RPMI8226 (cell line): ENCODE results near the gene SV2C.

Experiments
- DNase-seq: peaks from one replicate; pipeline ENCODE4 v3.0.0-alpha.2; 2015

The SV2C gene

GRCh38 chr5:76165711-76166374 is 82.7 kb downstream of the SV2C start:
- DNase-seq = no peak

DNA sequence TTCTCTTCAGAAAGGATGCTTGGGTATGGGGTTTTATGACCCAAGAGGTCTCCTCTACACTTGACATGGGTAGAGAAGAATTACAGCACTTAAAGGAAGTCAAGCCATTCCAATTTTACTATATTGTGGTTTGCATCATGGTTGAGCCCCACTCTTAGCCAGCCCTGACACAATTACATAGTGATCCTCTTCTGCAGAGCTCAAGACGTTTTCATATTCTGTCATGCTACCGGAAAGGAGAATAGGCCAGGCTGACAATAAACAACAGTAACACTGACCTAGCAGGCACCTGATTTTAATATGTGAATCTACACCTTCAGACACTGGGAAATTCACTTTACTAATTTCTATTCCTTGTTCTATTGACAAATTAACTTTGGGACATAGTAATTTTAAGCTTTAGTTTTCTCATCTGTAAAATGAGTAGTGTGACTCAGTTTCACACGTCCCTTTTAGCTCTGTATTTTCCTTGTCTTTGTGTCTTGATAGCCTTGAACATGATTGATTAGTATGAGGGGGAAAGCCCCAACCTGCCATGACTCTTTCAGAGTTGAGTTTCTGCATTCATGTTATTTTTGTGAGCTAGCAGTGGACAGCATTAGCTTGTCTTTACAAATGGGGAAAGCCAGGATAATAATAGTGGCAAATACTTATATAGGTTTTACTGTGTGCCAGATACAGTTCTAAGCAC is 83.8 kb downstream of the SV2C start:
- DNase-seq = no peak

GRCh38 chr5:76169146-76169905 is 86.1 kb downstream of the SV2C start:
- DNase-seq = no peak

DNA sequence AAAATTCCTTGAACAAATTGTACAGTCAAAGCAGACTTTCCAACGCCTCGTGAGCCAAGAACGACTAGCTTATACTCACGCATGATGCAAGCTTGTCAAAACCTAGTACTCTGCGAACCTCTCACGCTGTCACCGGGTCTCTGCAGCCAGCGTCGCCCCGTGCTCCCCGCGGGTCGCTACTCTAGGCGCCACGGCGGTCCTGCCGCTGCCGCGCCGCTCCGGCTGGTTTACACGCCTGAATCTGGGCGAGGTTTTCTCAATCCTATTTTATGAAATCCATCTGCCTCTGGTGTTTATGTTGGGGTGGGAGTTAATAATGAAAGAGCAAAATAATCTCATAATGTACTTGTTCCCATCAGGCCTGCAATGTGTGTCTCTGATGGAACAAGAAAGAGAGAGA is 90.9 kb downstream of the SV2C start:
- no peak for DNase-seq

GRCh38 chr5:76175051-76175666 is 92.0 kb downstream of the SV2C start:
- peak; percentile 79 for DNase-seq

- no peak for DNase-seq
These were observed 92.7 kb downstream of the SV2C start for GRCh38 chr5:76175821-76176403.

GRCh38 chr5:76177978-76178377 is 94.8 kb downstream of the SV2C start:
- DNase-seq = no peak

DNA sequence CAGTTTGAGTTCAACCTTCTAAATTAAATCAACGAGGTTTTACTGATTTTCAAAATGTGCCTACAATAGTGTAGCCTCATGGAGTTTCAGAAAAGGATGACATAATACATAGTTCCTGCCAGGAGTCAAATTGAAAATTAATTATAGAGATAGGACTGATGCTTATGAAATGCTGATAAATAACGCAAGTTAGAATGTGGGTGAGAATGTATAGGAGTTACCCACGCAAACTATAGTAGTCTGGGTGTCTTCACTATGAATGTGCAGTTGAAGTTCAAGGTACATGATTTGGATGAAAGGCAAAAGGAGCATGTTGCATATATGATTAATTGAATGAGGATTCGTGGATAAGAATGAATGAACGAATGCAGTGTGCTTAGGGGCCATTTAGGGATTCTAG is 95.7 kb downstream of the SV2C start:
- no peak for DNase-seq

GRCh38 chr5:76180814-76181805 is 97.9 kb downstream of the SV2C start:
- no peak for DNase-seq

DNA sequence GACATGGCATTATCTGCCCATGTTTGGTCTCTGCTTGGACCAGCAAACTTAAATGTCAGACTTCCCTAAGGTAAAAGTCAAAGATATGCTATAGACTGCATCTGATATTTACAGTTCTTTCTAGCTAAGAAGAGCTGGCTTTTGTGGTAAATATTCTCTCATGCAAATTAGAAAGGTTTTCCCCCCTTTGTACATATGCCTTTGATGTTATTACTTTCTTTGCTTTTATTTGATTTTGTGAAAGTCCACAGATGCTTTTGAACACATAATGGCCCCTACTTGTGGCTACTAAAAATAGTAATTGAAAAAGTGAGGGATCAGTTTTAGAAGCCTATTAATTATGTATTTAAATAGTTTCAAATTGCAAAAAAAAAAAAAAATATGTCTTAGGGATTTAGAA is 104.2 kb downstream of the SV2C start:
- DNase-seq = no peak

GRCh38 chr5:76190356-76190755 is 107.2 kb downstream of the SV2C start:
- no peak for DNase-seq

GRCh38 chr5:76192837-76193236 is 109.7 kb downstream of the SV2C start:
- DNase-seq = no peak

- DNase-seq = no peak
These were observed 110.5 kb downstream of the SV2C start for GRCh38 chr5:76193635-76194034.

DNA sequence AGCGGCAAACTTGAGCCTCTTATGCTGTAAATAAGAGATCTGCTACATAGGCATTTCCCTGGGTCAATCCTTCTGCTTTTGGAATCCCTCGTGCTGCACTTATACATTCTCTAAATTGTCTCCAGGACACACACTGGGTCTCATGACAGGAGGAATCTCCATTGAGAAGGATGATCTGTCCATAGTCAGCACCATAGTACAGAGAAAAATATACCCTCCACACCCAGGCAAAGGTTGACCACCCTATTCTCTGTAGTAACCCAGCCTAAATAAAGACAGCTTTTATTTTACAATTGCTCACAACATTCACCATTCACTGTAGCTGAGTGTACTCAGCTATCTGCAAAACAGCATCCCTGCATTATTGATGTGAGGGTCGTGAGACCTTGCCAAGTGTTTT is 111.2 kb downstream of the SV2C start:
- DNase-seq = no peak

DNA sequence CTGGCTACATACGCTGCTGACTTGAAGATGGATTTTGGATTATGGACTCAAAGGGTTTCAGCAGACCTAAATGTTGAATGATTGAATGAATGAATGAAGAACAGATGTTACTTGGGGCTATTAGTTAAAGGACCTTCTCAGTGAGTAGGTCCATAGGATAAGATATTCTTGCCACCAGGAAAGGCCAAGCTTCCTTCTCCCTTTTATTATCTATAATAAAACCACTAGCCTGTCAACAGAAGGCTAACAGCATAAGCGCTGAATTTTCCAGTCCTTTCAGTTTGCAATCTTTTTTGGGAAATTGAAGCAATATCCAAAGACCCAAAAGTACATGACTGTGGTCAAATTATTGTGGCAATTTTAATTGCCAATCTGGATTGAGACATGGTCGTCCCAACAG is 113.3 kb downstream of the SV2C start:
- no peak for DNase-seq

GRCh38 chr5:76196886-76197489 is 113.8 kb downstream of the SV2C start:
- no peak for DNase-seq

DNA sequence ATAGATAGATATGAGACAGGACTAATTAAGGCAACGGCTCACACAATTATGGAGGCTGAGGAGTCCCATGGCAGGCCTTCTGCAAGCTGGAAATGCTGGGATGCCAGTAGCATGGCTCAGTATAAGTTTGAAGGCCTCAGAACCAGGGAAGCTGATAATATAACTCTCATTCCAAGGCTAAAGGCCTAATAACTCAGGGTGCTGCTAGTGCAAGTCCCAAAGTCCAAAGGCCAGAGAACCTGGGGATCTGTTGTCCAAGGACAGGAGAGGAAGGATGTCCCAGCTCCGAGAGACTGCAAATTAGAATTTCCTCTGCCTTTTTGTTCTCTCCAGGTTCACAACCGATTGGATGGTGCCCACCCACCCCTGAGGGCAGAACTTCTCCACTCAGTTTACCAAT is 114.5 kb downstream of the SV2C start:
- no peak for DNase-seq

DNA sequence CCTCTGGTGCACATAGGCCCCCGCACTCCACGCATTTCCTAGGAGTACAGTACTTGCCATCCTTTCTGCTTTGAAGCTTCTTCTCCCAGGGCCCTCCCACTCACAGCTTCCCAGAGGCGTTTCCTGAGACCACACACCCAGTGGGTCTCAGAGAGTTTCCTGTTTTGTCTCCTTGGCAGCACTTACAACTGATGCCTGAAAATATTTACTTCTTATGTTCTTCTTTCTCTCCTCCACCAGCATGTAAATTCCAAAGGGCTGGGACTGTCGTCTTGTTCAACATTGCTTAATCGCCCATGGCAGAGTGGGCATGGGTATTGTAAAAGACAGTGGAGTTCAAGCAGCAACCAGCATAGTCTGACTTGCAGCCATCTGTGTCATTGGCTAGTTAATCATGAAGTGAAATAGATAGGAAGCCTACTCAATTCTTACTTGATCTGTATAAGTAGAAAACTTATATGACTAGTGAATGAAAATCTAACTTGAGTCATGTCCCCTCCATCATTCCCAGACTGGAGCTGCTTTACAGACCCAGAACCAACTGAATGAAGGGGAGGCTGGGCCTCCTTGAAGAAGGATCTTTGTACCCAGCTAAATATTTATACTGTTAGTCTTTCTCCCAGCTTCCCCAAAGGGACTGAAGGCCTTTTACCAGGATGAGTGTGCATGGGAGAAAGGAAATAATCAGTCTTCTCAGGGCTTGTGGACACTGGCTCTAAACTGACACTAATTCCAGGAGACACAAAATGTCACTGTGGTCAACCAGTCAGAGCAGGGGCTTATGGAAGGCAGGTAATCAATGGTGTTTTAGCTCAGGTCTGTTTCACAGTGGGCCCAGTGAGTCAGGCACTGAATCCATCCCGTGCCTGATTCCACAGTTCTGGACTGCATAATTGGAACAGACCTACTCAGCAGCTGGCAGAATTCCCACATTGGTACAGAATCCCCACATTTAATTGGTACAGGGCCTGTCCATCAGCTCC is 116.4 kb downstream of the SV2C start:
- DNase-seq = no peak

- no peak for DNase-seq
These were observed 119.0 kb downstream of the SV2C start for GRCh38 chr5:76202182-76202581.

DNA sequence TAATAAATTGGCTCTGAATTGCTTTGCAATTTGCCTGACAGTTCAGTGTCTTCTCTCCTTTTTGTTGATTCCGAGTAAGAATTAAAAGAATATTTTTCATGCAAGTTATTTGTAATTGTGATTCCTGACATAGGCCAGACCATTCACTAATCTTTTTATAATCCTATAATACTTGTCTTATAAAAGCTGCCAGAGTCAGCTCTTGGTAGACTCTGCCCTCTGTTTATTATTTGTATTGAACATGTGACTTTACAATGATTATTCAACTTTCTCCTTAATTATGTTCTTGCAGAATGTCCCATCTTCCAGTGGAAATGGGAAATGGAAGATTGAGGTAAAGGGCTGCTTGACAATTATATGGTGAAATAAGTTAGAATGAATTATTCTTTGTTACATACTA is 121.0 kb downstream of the SV2C start:
- DNase-seq = no peak
